ENCODE data around the gene SLC25A12.

SLC25A12 gene

GRCh38 chr2:171745806-171746205 is 148.2 kb downstream of the SLC25A12 start:
- no peak for TF ChIP-seq CTCF (IDR thresholded peaks at IDR 0.05; ENCODE audit: poor library complexity, severe bottlenecking)
- ATAC-seq (ENCODE audit: low read depth), result no peak
- Histone ChIP-seq H3K27ac (ENCODE audit: poor library complexity, severe bottlenecking) (no peak overlapping the region), H3K9me3 (ENCODE audit: severe bottlenecking) (no peaks in the 10 kb centered on the region), H3K27me3 (ENCODE audit: insufficient read depth, poor library complexity, severe bottlenecking) (no peaks in the 10 kb centered on the region), H3K36me3 (ENCODE audit: low read depth) (peaks cover 88% of the 10 kb centered on the region), H3K4me1 (ENCODE audit: insufficient read depth, poor library complexity, severe bottlenecking) (no peaks in the 10 kb centered on the region), H3K4me3 (ENCODE audit: severe bottlenecking) (no peak overlapping the region)
- no peak for DNase-seq (ENCODE audit: low spot score)

GRCh38 chr2:171745141-171745540 is 148.9 kb downstream of the SLC25A12 start:
- H3K27ac ChIP-seq (ENCODE audit: poor library complexity, severe bottlenecking), result no peak overlapping the region
- DNase-seq (ENCODE audit: low spot score) (no peak), ATAC-seq (ENCODE audit: low read depth) (no peak)
- H3K36me3 ChIP-seq (ENCODE audit: low read depth), result peaks cover 87% of the 10 kb centered on the region
- no peaks in the 10 kb centered on the region for H3K27me3 ChIP-seq (ENCODE audit: insufficient read depth, poor library complexity, severe bottlenecking)
- no peaks in the 10 kb centered on the region for H3K9me3 ChIP-seq (ENCODE audit: severe bottlenecking)
- H3K4me3 ChIP-seq (ENCODE audit: severe bottlenecking), result no peak overlapping the region
- H3K4me1 ChIP-seq (ENCODE audit: insufficient read depth, poor library complexity, severe bottlenecking), result no peaks in the 10 kb centered on the region
- TF ChIP-seq CTCF (IDR thresholded peaks at IDR 0.05; ENCODE audit: poor library complexity, severe bottlenecking), result no peak

GRCh38 chr2:171742760-171743159 is 151.3 kb downstream of the SLC25A12 start:
- Histone ChIP-seq H3K9me3 (ENCODE audit: severe bottlenecking) (no peaks in the 10 kb centered on the region), H3K36me3 (ENCODE audit: low read depth) (peaks cover 80% of the 10 kb centered on the region), H3K4me3 (ENCODE audit: severe bottlenecking) (no peak overlapping the region), H3K4me1 (ENCODE audit: insufficient read depth, poor library complexity, severe bottlenecking) (no peaks in the 10 kb centered on the region), H3K27ac (ENCODE audit: poor library complexity, severe bottlenecking) (no peak overlapping the region), H3K27me3 (ENCODE audit: insufficient read depth, poor library complexity, severe bottlenecking) (no peaks in the 10 kb centered on the region)
- no peak for TF ChIP-seq CTCF (IDR thresholded peaks at IDR 0.05; ENCODE audit: poor library complexity, severe bottlenecking)
- ATAC-seq (ENCODE audit: low read depth) (no peak), DNase-seq (ENCODE audit: low spot score) (no peak)

- DNase-seq (ENCODE audit: low spot score) (no peak), ATAC-seq (ENCODE audit: low read depth) (no peak)
- peaks cover 79% of the 10 kb centered on the region for H3K36me3 ChIP-seq (ENCODE audit: low read depth)
- no peaks in the 10 kb centered on the region for H3K9me3 ChIP-seq (ENCODE audit: severe bottlenecking)
- no peak overlapping the region for H3K4me3 ChIP-seq (ENCODE audit: severe bottlenecking)
- H3K27me3 ChIP-seq (ENCODE audit: insufficient read depth, poor library complexity, severe bottlenecking), result no peaks in the 10 kb centered on the region
- H3K27ac ChIP-seq (ENCODE audit: poor library complexity, severe bottlenecking), result no peak overlapping the region
- H3K4me1 ChIP-seq (ENCODE audit: insufficient read depth, poor library complexity, severe bottlenecking), result no peaks in the 10 kb centered on the region
- TF ChIP-seq CTCF (IDR thresholded peaks at IDR 0.05; ENCODE audit: poor library complexity, severe bottlenecking), result no peak
Measured at GRCh38 chr2:171741189-171741588, 152.9 kb downstream of the SLC25A12 start.

- no peaks in the 10 kb centered on the region for H3K4me1 ChIP-seq (ENCODE audit: insufficient read depth, poor library complexity, severe bottlenecking)
- no peak overlapping the region for H3K4me3 ChIP-seq (ENCODE audit: severe bottlenecking)
- no peaks in the 10 kb centered on the region for H3K27me3 ChIP-seq (ENCODE audit: insufficient read depth, poor library complexity, severe bottlenecking)
- no peak overlapping the region for H3K27ac ChIP-seq (ENCODE audit: poor library complexity, severe bottlenecking)
- peaks cover 77% of the 10 kb centered on the region for H3K36me3 ChIP-seq (ENCODE audit: low read depth)
- DNase-seq (ENCODE audit: low spot score) (no peak), ATAC-seq (ENCODE audit: low read depth) (no peak)
- TF ChIP-seq CTCF (IDR thresholded peaks at IDR 0.05; ENCODE audit: poor library complexity, severe bottlenecking), result no peak
- H3K9me3 ChIP-seq (ENCODE audit: severe bottlenecking), result no peaks in the 10 kb centered on the region
Measured at GRCh38 chr2:171735991-171736710, 157.9 kb downstream of the SLC25A12 start.
